Measurements from ENCODE around the gene KMT2B.
"Not testable (repeated sequence)": the region's sequence is repeated elsewhere in the genome, so short reads cannot be mapped to it uniquely, and the experiment has no call there.

KMT2B gene

DNA sequence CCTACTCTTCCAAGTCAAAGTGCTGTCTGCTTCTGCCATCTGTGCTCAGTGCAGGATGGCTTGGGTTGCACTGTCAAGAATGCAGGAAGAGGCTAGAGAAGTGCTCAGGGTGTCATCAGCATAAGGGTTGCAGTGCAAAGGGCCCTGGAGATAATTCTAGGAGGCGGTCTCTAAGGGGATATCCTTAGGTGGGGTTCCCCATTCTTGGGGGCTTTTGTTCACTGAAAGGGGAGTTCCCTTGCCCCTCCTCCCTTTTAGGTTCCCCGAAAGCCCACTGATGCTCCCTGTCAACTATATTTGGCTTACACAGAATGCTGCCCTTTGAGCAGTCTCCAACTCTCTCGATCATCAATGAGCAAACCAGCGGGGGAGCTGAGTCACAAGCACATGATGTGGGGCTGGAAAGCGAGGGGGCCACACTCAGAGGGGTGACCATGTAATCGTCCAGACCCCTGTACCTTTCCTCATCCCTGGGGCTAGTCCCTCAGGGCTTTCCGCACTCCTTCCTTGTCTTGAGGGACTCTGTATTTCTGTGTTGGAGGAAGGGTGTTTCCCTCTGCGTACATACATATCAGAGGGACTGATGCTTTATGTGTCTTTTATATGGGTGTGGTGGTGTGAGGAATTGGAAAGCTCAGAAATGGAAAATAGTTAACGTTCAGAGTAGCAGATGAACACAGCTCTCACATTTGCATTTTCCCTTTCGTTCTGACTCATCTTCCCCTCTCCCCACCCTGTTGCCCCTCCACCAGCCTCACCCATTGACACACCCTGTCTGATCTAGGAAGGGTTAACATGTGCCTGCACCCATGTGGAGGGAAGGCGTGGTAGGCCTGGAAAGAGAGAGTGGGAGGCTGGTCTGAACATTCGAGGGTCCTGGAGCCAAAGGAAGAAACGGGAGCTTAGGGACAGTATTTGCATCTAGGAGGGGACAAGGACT lies 6.7 kb upstream of the KMT2B start:
- DNase-seq, result peak; percentile 55

DNA sequence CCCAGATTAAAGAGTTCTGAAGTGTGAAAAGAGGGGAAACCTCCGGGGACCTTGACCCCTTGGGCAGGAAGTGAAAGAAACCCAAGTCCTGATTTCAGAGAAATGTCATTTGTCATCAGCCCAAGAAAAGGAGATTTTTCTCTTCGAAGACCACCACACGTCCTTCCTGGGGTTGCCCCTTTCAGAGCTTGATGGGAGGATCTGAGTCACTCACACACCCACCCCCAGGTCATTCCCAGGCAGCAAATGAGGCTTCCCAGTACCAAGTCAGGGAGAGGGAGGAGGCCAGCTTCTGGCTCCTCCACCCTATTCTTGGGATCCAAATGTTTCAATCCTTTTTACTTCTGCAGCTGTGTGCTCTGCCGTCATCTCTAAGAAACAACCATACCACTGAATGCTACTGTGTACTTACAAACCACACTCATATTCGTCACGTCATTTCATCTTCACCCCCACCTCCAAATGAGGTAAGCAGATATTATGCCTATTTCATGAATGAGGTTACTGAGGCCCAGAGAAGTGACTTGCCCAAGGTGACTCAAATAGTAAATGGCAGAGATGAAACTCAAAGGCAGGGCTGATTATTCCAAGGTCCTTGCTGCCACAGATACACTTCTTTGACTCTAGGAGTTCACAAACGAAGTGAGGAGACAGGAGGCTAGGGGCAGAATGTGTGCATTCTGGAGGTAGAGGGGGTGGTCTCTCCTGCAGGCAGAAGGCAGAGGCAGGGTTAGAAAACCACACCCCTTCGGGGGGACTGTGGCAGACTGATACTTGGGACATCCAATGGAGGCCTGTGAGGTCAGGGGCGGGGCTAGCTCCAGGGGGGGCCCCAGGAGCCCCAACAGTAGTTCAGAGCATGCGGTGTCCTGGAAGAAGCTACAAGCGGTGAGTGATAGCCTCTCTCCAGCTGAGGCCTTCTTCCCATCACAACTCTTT lies 5.0 kb upstream of the KMT2B start:
- peak; percentile 61 for DNase-seq

DNA sequence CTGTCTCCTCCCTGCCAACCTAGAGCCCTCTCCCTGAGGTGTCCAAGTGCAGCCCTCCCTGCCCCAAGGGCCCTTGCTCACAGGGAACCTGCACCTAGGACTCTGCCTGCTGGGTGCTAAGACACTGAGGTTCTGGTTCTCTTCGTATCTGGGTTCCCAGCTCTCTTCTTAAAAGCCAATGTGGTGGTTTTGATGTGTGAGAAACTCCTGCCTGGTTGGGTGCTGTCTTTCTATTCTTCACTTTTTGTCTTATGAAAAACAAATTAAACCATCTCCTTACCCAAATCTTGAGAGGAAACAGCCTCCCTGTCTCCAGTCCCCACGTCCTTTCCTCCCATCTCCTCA lies 4.3 kb upstream of the KMT2B start:
- DNase-seq, result no peak

DNA sequence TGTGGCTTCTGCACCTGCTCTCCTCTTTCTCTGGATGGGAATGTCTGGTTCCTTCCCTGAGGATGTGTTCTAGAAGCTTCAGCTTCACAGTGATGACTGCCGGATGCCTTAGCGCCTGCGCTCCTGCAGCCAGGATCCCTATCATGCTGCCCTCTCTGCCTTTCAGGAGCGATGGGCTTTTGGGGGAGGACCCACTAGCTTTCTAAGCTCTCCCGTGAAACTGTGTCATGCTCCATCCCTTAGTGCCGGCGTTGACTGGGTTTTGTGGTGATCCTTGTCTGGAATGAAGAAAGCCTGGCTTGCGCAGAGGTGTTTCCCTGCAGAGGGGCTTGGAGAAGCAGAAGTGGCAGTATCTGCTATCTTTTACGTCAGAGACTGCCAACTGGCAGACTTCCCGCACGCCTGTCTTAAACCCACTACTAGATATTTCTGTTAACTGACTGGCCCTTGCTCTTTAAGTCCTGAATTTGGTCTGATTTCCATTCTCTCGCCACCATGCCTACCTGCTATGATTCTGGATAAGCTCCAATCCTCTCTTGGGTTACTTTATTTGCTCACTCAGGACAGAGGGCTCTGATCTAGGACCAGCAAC lies 3.8 kb upstream of the KMT2B start:
- no peak for DNase-seq

DNA sequence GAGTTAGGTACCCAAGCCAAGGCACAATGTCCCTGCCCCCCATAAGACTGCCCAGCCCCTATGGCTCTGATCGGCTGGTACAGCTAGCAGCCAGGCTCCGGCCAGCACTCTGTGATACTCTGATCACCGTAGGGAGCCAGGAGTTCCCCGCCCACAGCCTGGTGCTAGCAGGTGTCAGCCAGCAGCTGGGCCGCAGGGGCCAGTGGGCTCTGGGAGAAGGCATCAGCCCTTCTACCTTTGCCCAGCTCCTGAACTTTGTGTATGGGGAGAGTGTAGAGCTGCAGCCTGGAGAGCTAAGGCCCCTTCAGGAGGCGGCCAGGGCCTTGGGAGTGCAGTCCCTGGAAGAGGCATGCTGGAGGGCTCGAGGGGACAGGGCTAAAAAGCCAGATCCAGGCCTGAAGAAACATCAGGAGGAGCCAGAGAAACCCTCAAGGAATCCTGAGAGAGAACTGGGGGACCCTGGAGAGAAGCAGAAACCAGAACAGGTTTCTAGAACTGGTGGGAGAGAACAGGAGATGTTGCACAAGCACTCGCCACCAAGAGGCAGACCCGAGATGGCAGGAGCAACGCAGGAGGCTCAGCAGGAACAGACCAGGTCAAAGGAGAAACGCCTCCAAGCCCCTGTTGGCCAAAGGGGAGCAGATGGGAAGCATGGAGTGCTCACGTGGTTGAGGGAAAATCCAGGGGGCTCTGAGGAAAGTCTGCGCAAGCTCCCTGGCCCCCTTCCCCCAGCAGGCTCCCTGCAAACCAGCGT lies 3.0 kb upstream of the KMT2B start:
- DNase-seq, result no peak

DNA sequence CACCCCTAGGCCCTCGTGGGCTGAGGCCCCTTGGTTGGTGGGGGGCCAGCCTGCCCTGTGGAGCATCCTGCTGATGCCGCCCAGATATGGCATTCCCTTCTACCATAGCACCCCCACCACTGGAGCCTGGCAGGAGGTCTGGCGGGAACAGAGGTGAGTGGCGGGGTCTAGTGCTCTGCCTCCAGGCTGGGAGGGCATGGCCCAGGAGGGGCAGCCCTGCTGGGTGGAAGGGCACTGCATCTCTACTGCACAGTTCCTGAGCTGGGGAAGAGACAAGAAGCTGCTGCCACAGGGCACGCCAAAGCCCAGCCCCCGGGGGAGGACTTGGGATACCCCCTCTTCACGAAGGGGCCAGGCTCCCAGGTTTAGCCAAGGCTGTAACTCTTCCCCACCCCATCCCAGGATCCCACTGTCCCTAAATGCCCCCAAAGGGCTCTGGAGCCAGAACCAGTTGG lies 2.4 kb upstream of the KMT2B start:
- DNase-seq, result no peak

DNA sequence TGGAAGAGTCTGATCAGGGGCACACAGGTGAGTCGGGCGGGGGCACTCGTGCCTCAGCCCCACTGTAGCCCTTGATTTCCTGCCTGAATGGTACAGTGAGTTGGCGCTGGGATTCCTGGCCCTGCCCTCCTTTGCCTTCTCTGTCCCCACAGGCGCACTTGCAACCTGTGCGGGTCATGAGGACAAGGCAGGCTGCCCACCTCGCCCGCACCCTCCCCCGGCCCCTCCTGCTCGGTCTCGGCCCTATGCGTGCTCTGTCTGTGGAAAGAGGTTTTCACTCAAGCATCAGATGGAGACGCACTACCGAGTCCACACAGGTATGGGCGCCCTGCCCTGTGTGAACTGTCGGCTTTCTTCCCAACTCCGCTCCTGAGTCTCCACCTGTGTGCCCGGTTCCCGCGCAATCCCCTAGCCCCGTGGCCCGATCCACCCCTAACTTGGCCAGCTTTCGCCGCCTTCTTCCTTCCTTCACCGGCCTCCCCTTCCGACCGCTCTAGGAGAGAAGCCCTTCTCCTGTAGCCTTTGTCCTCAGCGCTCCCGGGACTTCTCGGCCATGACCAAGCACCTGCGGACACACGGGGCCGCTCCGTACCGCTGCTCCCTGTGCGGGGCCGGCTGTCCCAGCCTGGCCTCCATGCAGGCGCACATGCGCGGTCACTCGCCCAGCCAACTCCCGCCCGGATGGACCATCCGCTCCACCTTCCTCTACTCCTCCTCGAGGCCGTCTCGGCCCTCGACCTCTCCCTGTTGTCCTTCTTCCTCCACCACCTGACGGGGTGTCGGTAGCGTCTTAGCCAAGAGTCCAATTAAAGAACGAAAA lies 1.6 kb upstream of the KMT2B start:
- DNase-seq, result no peak

DNA sequence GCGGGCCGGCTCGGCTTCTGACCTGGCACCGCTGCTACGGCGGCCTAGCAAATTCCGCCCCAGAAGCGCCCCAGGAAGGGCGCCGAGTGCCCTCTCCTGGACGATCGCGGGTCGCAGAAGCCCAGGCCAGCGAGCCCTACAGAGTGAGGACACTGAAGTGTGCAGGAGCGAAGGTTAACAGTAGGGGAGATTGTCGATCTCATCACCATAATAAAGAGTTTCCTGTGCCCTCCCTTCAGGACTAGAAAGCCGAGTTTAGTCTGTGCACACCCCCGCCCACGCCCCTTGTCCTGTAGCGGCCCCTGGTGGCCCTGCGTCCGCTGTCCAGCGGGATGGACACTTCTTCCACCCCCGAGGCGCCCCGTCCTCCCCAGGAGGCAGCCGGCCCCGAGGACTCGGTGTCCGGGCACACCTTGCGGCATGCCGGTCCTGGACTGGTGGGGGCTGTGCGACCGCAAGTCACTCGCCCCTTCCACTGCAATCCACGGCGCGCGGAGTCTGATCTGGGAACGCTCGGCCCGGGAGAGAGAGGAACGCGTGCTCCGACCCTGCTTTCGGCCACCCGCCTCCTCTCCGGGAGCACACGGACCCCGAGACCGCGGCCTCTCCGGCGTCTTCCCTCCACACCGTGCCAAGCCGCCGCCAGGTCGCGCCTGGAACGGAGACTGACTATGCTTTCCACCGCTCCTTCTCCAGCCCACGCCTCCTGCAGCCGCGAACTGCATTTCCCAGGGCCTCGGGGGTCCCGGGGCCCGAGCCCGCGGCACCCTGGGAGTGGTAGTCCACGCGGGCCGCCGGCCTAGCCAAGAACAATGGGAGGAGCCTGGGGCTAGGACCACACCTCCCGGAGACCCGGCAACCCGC lies 770 bp upstream of the KMT2B start:
- DNase-seq, result peak; percentile 94

DNA sequence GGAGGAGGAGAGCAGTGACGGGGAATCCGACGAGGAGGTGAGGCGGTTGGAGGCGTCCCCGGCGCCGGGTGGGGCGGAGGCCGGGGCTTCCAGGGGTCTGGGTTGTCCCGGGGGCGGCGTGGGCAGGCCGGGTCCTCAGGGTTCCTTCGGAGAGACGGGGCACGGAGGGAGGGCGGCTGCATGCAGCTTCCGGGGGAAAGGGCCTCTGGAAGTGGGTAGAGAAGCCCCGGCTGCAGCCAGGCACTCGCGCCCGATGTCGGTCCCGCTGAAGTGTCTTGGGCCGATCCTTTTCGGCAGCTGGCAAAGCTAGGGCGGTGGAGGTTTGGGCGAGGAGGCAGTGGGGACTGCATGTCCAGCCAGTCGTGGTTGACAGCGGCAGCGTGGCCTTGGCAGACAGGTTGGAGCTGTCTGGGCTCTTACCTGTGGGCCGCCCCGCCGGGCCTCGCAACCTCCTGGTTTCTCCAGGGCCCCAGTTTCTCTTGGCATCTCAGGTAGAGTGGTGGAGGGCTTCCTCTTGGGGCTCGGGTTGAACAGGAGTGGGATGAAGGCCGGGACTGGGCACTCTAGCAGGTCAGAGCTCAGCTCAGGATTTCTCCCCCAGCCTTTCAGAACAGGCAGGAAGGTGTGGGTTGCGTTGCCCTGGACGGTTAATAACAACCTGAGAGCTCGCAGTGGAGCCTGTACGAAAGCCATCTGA lies 690 bp downstream of the KMT2B start:
- DNase-seq, result peak; percentile 62

DNA sequence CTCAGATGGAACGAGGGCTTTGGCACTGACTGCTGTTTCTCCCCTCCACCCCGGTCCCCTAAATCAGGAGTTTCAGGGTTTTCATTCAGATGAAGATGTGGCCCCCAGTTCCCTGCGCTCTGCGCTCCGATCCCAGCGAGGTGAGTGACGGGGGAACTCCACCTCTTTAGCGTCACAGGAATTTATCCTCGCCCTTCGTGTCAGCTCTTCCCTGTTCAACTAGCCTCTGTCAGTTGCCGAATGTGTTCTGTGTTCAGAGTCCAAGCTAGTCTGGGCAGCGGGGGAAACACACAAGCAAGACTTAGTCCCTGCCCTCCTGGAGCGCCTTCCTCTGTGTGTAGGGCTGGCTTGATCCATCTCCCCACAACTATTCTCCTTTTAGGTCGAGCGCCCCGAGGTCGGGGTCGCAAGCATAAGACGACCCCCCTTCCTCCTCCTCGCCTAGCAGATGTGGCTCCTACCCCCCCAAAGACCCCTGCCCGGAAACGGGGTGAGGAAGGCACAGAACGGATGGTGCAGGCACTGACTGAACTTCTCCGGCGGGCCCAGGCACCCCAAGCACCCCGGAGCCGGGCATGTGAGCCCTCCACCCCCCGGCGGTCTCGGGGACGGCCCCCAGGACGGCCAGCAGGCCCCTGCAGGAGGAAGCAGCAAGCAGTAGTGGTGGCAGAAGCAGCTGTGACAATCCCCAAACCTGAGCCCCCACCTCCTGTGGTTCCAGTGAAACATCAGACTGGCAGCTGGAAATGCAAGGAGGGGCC lies 1.8 kb downstream of the KMT2B start:
- DNase-seq, result no peak

DNA sequence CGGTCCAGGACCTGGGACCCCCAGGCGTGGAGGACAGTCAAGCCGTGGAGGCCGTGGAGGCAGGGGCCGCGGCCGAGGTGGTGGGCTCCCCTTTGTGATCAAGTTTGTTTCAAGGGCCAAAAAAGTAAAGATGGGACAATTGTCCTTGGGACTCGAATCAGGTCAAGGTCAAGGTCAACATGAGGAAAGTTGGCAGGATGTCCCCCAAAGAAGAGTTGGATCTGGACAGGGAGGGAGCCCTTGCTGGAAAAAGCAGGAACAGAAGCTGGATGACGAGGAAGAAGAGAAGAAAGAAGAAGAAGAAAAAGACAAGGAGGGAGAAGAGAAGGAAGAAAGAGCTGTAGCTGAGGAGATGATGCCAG lies 2.3 kb downstream of the KMT2B start:
- no peak for DNase-seq

DNA sequence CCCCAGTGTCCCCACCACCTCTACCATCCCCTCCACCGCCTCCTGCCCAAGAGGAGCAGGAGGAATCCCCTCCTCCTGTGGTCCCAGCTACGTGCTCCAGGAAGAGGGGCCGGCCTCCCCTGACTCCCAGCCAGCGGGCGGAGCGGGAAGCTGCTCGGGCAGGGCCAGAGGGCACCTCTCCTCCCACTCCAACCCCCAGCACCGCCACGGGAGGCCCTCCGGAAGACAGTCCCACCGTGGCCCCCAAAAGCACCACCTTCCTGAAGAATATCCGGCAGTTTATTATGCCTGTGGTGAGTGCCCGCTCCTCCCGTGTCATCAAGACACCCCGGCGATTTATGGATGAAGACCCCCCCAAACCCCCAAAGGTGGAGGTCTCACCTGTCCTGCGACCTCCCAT lies 2.8 kb downstream of the KMT2B start:
- DNase-seq, result no peak

DNA sequence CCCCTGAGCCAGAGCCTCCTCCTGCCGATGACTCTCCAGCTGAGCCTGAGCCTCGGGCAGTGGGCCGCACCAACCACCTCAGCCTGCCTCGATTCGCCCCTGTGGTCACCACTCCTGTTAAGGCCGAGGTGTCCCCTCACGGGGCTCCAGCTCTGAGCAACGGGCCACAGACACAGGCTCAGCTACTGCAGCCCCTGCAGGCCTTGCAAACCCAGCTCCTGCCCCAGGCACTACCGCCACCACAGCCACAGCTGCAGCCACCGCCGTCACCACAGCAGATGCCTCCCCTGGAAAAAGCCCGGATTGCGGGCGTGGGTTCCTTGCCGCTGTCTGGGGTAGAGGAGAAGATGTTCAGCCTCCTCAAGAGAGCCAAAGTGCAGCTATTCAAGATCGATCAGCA lies 3.6 kb downstream of the KMT2B start:
- DNase-seq, result no peak

DNA sequence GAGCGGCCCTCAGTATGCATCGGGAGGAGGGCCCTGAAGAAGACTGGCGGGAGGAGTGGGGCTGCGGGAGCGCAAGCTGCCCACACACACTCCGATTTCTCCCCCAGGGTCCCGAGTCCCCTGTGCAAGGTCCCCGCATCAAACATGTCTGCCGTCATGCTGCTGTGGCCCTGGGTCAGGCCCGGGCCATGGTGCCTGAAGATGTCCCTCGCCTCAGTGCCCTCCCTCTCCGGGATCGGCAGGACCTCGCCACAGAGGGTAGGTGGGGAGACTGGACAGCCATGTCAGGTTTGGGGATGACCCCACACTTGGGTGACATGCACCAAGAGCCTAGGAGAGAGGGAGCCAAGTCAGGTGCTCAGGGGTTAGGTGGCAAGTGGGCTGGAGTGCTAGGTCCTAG lies 4.7 kb downstream of the KMT2B start:
- no peak for DNase-seq

DNA sequence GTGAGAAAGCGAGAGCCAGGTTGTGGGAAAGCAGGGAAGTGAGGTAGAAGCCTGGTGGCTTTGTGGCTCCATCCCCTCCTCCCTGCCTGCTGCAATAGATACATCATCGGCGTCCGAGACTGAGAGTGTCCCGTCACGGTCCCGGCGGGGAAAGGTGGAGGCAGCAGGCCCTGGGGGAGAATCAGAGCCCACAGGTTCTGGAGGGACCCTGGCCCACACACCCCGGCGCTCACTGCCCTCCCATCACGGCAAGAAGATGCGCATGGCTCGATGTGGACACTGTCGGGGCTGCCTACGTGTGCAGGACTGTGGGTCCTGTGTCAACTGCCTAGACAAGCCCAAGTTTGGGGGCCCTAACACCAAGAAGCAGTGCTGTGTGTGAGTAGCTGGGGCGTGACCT lies 5.1 kb downstream of the KMT2B start:
- DNase-seq, result no peak

DNA sequence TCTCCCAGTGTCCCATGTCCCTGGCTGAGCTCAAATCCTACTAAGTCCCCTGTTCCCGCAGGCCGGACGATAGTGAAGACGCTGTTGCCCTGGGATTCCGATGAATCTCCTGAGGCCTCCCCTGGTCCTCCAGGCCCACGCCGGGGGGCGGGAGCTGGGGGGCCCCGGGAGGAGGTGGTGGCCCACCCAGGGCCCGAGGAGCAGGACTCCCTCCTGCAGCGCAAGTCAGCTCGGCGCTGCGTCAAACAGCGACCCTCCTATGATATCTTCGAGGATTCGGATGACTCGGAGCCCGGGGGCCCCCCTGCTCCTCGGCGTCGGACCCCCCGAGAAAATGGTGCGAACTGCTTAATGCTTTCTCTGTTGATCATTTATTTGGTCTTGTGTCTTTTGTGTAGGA lies 5.9 kb downstream of the KMT2B start:
- no peak for DNase-seq

DNA sequence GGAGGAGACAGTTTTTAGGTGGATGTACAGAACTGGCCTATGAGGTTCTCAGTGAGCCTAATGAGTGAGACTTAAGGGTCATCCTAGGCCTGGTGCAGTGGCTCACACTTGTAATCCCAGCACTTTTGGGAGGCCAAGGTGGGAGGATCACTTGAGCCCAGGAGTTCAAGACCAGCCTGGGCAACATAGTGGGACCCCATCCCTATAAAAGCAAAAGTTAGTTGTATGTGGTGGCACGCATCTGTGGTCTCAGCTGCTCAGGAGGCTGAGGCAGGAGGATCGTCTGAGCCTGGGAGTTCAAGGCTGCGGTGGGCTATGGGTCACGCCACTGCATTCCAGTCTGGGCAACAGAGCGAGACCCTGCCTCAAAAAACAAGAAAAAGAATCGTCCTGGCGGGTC lies 6.3 kb downstream of the KMT2B start:
- DNase-seq, result not testable (repeated sequence)

DNA sequence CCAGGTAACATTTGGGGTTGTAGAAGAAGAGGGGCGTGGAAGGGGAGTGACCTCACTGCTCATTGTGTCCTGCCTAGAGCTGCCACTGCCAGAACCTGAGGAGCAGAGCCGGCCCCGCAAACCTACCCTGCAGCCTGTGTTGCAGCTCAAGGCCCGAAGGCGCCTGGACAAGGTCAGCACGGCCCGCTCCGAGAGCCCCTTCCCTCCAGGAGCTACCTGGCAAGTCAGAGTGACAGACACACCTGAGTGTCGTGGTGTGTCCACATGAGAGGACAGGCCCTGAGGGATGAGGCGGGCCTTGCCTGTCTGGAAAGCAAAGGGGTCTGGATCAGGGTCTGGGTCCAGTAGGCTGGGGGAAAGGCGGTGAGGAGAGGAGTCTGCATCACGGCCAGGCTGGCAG lies 6.8 kb downstream of the KMT2B start:
- no peak for DNase-seq

DNA sequence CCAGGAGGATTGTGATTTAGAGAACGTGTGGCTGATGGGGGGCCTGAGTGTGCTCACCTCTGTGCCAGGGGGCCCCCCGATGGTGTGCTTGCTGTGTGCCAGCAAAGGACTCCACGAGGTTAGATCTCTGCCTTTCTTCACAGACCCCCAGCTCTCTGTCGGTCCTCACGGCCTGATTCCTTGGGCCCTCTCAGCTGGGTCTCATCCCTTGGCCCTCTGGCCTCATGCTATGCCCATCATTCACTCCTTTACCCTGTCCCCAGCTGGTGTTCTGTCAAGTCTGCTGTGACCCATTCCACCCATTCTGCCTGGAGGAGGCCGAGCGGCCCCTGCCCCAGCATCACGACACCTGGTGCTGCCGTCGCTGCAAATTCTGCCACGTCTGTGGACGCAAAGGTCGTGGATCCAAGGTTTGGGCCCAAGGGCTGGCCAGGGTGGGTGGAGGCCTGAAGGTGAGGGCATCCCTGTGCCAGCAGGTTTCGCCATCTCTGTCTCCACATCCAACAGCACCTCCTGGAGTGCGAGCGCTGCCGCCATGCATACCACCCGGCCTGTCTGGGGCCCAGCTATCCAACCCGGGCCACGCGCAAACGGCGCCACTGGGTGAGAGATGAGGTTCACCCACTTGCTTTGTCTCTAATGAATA lies 7.5 kb downstream of the KMT2B start:
- DNase-seq, result no peak

All from stimulated activated CD4-positive, alpha-beta T cell treated with anti-CD3 and anti-CD28 coated beads, Interleukin-12 subunit alpha, Interleukin-12 subunit beta, amount 100 ng/mL, for 4 hours (primary cell).